CD14-positive monocyte (primary cell): Measurements from ENCODE around the gene NDUFA8. TPM values are rescaled to one million over a fixed set of nuclear protein-coding genes. Genes with fewer than 3 reads are reported as not detected.

ENCODE experiments used
- DNase-seq, 3 donors: peaks; one replicate each; pipeline ENCODE4 v3.0.0-alpha.2; 2011 to 2022
- H2AFZ ChIP-seq: 2 replicates; pipeline ENCODE4 v1.6.0; 2012; ENCODE audit warnings: mild to moderate bottlenecking, low read depth, low read length, inconsistent platforms; ENCODE audit not compliant: insufficient read depth, poor library complexity, severe bottlenecking
- H3K27ac ChIP-seq, 2 donors: 1 replicate in 1 of 2; 2 replicates in 1 of 2; pipeline ENCODE4 v1.5.1; 2012 to 2013; ENCODE audit warnings: low read length in 2 of 2, control low read depth in 1 of 2, inconsistent platforms in 1 of 2, low read depth in 1 of 2, mild to moderate bottlenecking in 1 of 2
- H3K27me3 ChIP-seq, 2 donors: one replicate each; pipeline versions ENCODE4 v1.6.0 to v1.6.1; 2011 to 2013; ENCODE audit warnings: low read length in 2 of 2; ENCODE audit not compliant: control insufficient read depth in 2 of 2, insufficient read depth in 2 of 2
- H3K36me3 ChIP-seq, 2 donors: replicated peaks in 1 of 2; 1 replicate in 1 of 2; 2 replicates in 1 of 2; pipeline versions ENCODE4 v1.5.1 to v1.6.1; 2012 to 2013; ENCODE audit warnings: low read length in 2 of 2, control low read depth in 1 of 2, inconsistent platforms in 1 of 2, mild to moderate bottlenecking in 1 of 2; ENCODE audit not compliant: insufficient read depth in 2 of 2, control insufficient read depth in 1 of 2
- H3K4me1 ChIP-seq, 2 donors: 1 replicate in 1 of 2; 2 replicates in 1 of 2; pipeline versions ENCODE4 v1.5.1 to v1.6.1; 2012 to 2013; ENCODE audit warnings: low read length in 2 of 2, control low read depth in 1 of 2, inconsistent platforms in 1 of 2, mild to moderate bottlenecking in 1 of 2, moderate library complexity in 1 of 2; ENCODE audit not compliant: insufficient read depth in 2 of 2, control insufficient read depth in 1 of 2
- H3K4me2 ChIP-seq: replicated peaks from 2 replicates; pipeline ENCODE3; 2012; ENCODE audit warnings: low read length, moderate library complexity, mild to moderate bottlenecking; ENCODE audit not compliant: poor library complexity, severe bottlenecking; ENCODE audit errors: extremely low read depth
- H3K4me3 ChIP-seq, 3 experiments: fragments of 200-600 bp in 1 of 3; sonication (generic) in 1 of 3; replicated peaks in 1 of 3; 1 replicate in 2 of 3; 2 replicates in 1 of 3; pipeline ENCODE4 v1.5.1; 2011 to 2013; ENCODE audit warnings: low read length in 3 of 3, mild to moderate bottlenecking in 3 of 3, control low read depth in 2 of 3, low read depth in 2 of 3, inconsistent platforms in 1 of 3, moderate library complexity in 1 of 3
- H3K79me2 ChIP-seq: 2 replicates; pipeline ENCODE4 v1.6.0; 2012; ENCODE audit warnings: mild to moderate bottlenecking, control low read depth, inconsistent platforms, low read length, moderate library complexity; ENCODE audit not compliant: insufficient read depth
- H3K9ac ChIP-seq: 2 replicates; pipeline ENCODE4 v1.6.0; 2017; ENCODE audit warnings: low read length, mild to moderate bottlenecking; ENCODE audit not compliant: insufficient read depth, poor library complexity, severe bottlenecking
- H3K9me3 ChIP-seq, 2 donors: replicated peaks in 1 of 2; 1 replicate in 1 of 2; 2 replicates in 1 of 2; pipeline versions ENCODE4 v1.5.1 to v1.6.1; 2012 to 2013; ENCODE audit warnings: low read length in 2 of 2, control low read depth in 1 of 2; ENCODE audit not compliant: control insufficient read depth in 1 of 2, insufficient read depth in 1 of 2
- H4K20me1 ChIP-seq: 2 replicates; pipeline ENCODE4 v1.6.0; 2012; ENCODE audit warnings: mild to moderate bottlenecking, low read length, control low read depth, moderate library complexity; ENCODE audit not compliant: insufficient read depth
- H3K27ac Mint-ChIP-seq, 7 donors: one replicate each; pipeline ENCODE4 v1.8.0; 2020; ENCODE audit warnings: mild to moderate bottlenecking in 7 of 7, mixed read lengths in 7 of 7, moderate library complexity in 6 of 7, inconsistent platforms in 2 of 7
- H3K27me3 Mint-ChIP-seq, 3 donors: one replicate each; pipeline ENCODE4 v1.8.0; 2021 to 2022; ENCODE audit warnings: low read depth in 3 of 3, mild to moderate bottlenecking in 3 of 3, mixed read lengths in 3 of 3, moderate library complexity in 3 of 3, inconsistent platforms in 1 of 3
- H3K36me3 Mint-ChIP-seq, 2 donors: one replicate each; pipeline ENCODE4 v1.8.0; 2020; ENCODE audit warnings: mixed read lengths in 2 of 2, inconsistent platforms in 1 of 2, mild to moderate bottlenecking in 1 of 2
- H3K4me1 Mint-ChIP-seq: one replicate; pipeline ENCODE4 v1.8.0; 2020; ENCODE audit warnings: mild to moderate bottlenecking, mixed read lengths
- H3K4me3 Mint-ChIP-seq, 2 donors: one replicate each; pipeline ENCODE4 v1.8.0; 2020; ENCODE audit warnings: mild to moderate bottlenecking in 2 of 2, mixed read lengths in 2 of 2, moderate library complexity in 1 of 2
- H3K9me3 Mint-ChIP-seq, 7 donors: one replicate each; pipeline ENCODE4 v1.8.0; 2020 to 2022; ENCODE audit warnings: mixed read lengths in 7 of 7, mild to moderate bottlenecking in 6 of 7, moderate library complexity in 6 of 7, inconsistent platforms in 2 of 7
- CTCF ChIP-seq: fragments of 200-600 bp; IDR thresholded peaks from one replicate; pipeline ENCODE4 v1.8.0; 2022; ENCODE audit warnings: antibody characterized with exemption, mild to moderate bottlenecking
- WGBS: methylation state at CpG from one replicate; pipeline ENCODE4 v1.1.5; 2013; ENCODE audit warnings: missing lambda C conversion rate; ENCODE audit not compliant: insufficient coverage; 5-methylcytosine and 5-hydroxymethylcytosine counted together
- intact Hi-C, 2 donors: fragments of 100-400 bp; cut with micrococcal nuclease; formaldehyde crosslinking; loops; one replicate each; pipeline versions ENCODE4 v1.15.0 to v1.15.1; 2023
- polyA plus RNA-seq, 3 donors: library from polyadenylated mRNA; depleted of rRNA in 1 of 3; unstranded in 2 of 3; stranded (reverse) in 1 of 3; fragments of 300-500 nt in 2 of 3; fragments of >200 nt in 1 of 3; fragmentation: Illumina TruSeq in 2 of 3; gene quantifications; 1 replicate in 2 of 3; 2 replicates in 1 of 3; pipeline ENCODE4 v1.2.3, GENCODE V29; 2012 to 2021

Gene NDUFA8
- polyA plus RNA-seq, 3 donors = 19.6 to 71.2 (median 63.5) TPM

DNA sequence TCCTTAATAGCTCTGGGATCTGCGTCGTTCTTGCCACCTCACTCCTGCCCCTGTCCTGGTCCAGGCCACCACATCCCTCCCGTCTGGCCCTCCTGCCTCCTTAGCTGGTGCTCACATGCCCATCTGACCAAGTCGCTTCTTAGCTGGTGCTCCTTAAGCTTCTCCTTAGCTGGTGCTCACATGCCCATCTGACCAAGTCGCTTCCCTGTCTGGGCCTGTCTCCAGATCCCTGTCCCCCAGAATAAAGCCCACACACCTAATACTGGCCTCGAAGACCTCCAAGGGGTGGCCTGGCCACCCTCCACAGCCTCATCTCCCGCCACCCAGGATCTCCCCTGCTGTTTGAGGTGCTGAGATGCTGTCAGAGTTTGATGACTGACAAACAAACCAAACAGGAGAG is 35.1 kb downstream of the NDUFA8 start:
- 94% methylated on average over 5 of the region's 7 CpGs for WGBS
- no peaks in the 10 kb centered on the region for H3K79me2 ChIP-seq
- no peak overlapping the region for H3K27ac ChIP-seq
- peaks cover 0 to 5% of the 10 kb centered on the region in 2 donors for H3K9me3 ChIP-seq
- H3K4me1 ChIP-seq = peaks cover 4 to 9% of the 10 kb centered on the region in 2 donors
- no peak for TF ChIP-seq CTCF
- H3K9me3 Mint-ChIP-seq = peaks cover 0 to 4% (median 1%) of the 10 kb centered on the region in 7 donors
- peaks cover 18 to 30% of the 10 kb centered on the region in 2 donors for H3K27me3 ChIP-seq
- no peaks in the 10 kb centered on the region for H3K36me3 Mint-ChIP-seq
- no peak for DNase-seq
- no peak overlapping the region for H3K9ac ChIP-seq
- no peak overlapping the region for H3K27ac Mint-ChIP-seq
- intact Hi-C loops = loop anchor here (2.0 to 10.0 kb wide), 3 partner anchors 226 to 690 kb away; no protein-coding TSS in a partner anchor
- H3K4me1 Mint-ChIP-seq = peaks cover 12% of the 10 kb centered on the region
- H4K20me1 ChIP-seq = no peaks in the 10 kb centered on the region
- no peak overlapping the region for H3K4me3 ChIP-seq
- H3K4me2 ChIP-seq = no peak overlapping the region
- no peaks in the 10 kb centered on the region for H3K36me3 ChIP-seq
- peaks cover 38 to 43% (median 43%) of the 10 kb centered on the region in 3 donors for H3K27me3 Mint-ChIP-seq
- no peak overlapping the region for H2AFZ ChIP-seq
- peak overlapping the region in 1 of 2 donors; percentile 17 for H3K4me3 Mint-ChIP-seq

- H3K4me1 Mint-ChIP-seq = peaks cover 12% of the 10 kb centered on the region
- intact Hi-C loops = loop anchor here (2.0 to 10.0 kb wide), 3 partner anchors 227 to 691 kb away; no protein-coding TSS in a partner anchor
- Histone ChIP-seq H3K27ac (no peak overlapping the region), H2AFZ (no peak overlapping the region), H3K79me2 (no peaks in the 10 kb centered on the region), H3K4me2 (no peak overlapping the region), H3K27me3 (peaks cover 18 to 30% of the 10 kb centered on the region in 2 donors), H4K20me1 (no peaks in the 10 kb centered on the region), H3K9me3 (peaks cover 0 to 5% of the 10 kb centered on the region in 2 donors), H3K36me3 (no peaks in the 10 kb centered on the region), H3K4me3 (no peak overlapping the region), H3K9ac (no peak overlapping the region), H3K4me1 (peaks cover 4 to 9% of the 10 kb centered on the region in 2 donors)
- no peak overlapping the region for H3K4me3 Mint-ChIP-seq
- H3K27me3 Mint-ChIP-seq = peaks cover 34 to 43% (median 43%) of the 10 kb centered on the region in 3 donors
- H3K27ac Mint-ChIP-seq = no peak overlapping the region
- no CpG with 5 or more reads among the region's 1 CpG for WGBS
- TF ChIP-seq CTCF = no peak
- H3K36me3 Mint-ChIP-seq = no peaks in the 10 kb centered on the region
- DNase-seq = no peak
- peaks cover 0 to 4% (median 1%) of the 10 kb centered on the region in 7 donors for H3K9me3 Mint-ChIP-seq
Measured at GRCh38 chr9:122124048-122124447, 35.5 kb downstream of the NDUFA8 start.
